Bronchial epithelial cell (primary cell): ENCODE data around the gene ZNF675. TPM values are rescaled to one million over a fixed set of nuclear protein-coding genes. Genes with fewer than 3 reads are reported as not detected.
A peak's percentile ranks its signal among the peaks of the same experiment; 100 is the strongest.
"Not testable (repeated sequence)": the region's sequence is repeated elsewhere in the genome, so short reads cannot be mapped to it uniquely, and the experiment has no call there.

Source experiments
- DNase-seq: peaks from one replicate; pipeline ENCODE4 v3.0.0-alpha.2; 2010; ENCODE audit warnings: low read depth
- FAIRE-seq: peaks from 2 replicates; lab custom pipeline; 2011; peaks lifted over from hg19 to GRCh38; lab: Jason Lieb, UNC
- H3K27me3 ChIP-seq: 2 replicates; pipeline ENCODE4 v1.5.1; 2011; ENCODE audit warnings: low read length; ENCODE audit not compliant: control insufficient read depth, insufficient read depth
- H3K36me3 ChIP-seq: 2 replicates; pipeline ENCODE4 v1.5.1; 2011; ENCODE audit warnings: low read length; ENCODE audit not compliant: control insufficient read depth, insufficient read depth
- H3K4me3 ChIP-seq: 2 replicates; pipeline ENCODE4 v1.5.1; 2011; ENCODE audit warnings: mild to moderate bottlenecking, low read depth, low read length, control low read depth
- total RNA-seq: library from RNA; depleted of rRNA; stranded (reverse); fragments of >200 nt; gene quantifications from 2 replicates; pipeline ENCODE4 v1.2.1, GENCODE V29; 2014
- TF ChIP-seq, protein P1 (sequence below): IDR thresholded peaks from 2 replicates; pipeline ENCODE4 v1.5.1; 2011; ENCODE audit warnings: mild to moderate bottlenecking, moderate library complexity, low read length, control low read depth, inconsistent platforms; ENCODE audit not compliant: insufficient read depth, severe bottlenecking

ZNF675 gene
- 7.4 and 8.3 TPM in 2 replicates for total RNA-seq

DNA sequence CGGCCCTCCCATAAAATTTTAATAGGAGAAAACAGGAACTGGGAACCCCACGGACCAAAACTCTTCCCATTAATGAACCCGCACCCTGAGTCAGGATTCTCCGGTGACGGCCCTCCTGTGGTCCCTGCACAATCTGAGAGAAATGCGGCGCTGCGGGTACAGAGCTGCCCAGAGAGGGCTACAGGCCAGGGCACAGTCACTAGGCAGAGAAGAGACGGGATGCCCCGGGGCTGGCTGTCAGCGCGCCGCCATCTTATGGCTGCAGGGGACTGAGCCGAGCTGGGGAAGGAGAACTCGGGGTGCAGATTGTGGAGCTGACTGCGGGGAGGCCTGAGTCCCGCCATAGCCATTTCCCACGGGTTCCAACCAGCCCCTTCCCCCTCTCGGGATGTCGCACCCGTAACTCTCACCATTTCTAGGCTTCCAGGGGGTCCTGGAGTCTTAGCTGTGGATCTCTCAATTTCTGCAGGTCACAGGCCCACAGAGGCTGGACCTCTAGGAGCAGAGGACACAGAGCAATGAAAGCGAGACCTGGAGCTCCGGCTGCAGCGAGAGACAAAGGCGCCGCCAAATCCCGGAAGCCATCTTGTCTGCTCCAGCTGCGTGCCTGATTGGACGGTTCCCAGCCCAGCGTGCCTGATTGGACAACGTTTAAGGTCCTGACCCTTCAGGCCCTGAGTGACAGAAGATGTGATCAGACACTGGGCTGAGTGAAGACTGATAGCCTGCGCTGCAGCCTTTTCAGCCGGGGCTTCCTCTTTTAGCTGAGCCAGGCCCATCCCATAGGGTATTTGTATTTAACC, at the start of gene ZNF675:
TSS of gene ZNF675 (minus strand) at position 592 of the 803 bp plus-strand sequence. CDS start at position 413, 179 bp downstream.
- DNase-seq (peak; percentile 84), FAIRE-seq (no peak)
- Histone ChIP-seq H3K36me3 (peaks cover 2% of the 10 kb centered on the region), H3K4me3 (peak within 1 kb of the TSS; percentile 73), H3K27me3 (no peaks in the 10 kb centered on the region)
- TF ChIP-seq, protein P1, sequence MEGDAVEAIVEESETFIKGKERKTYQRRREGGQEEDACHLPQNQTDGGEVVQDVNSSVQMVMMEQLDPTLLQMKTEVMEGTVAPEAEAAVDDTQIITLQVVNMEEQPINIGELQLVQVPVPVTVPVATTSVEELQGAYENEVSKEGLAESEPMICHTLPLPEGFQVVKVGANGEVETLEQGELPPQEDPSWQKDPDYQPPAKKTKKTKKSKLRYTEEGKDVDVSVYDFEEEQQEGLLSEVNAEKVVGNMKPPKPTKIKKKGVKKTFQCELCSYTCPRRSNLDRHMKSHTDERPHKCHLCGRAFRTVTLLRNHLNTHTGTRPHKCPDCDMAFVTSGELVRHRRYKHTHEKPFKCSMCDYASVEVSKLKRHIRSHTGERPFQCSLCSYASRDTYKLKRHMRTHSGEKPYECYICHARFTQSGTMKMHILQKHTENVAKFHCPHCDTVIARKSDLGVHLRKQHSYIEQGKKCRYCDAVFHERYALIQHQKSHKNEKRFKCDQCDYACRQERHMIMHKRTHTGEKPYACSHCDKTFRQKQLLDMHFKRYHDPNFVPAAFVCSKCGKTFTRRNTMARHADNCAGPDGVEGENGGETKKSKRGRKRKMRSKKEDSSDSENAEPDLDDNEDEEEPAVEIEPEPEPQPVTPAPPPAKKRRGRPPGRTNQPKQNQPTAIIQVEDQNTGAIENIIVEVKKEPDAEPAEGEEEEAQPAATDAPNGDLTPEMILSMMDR, result peak; percentile 5

DNA sequence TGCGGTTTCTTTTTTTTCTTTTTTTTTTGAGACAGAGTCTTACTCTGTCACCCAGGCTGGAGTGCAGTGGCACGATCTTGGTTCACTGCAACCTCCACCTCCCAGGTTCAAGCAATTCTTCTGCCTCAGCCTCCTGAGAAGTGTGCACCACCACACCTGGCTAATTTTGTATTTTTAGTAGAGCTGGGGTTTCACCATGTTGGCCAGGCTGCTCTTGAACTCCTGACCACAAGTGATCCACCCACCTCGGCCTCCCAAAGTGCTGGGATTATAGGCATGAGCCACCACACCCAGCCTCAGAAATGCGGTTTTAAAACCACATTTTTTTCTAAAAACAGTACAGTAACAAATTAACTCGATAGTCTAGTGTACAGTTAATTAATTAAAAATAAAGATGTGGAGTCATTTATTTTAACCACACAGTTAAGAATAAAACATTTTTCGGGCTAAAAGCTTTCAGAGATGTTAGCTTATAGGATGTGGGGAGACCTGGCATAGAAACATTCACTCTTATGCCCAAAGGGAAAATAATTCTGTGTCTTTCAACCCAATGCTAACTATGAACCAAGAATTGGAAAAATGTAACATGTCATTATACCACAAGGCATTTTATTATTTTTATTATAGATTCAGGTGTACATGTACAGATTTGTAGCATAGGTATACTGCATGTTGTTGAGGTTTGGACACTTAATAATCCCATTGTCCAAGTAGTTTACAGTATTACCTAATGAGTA, 43.9 kb upstream of the ZNF675 start:
- DNase-seq, result peak; percentile 10
- H3K4me3 ChIP-seq, H3K36me3 ChIP-seq, FAIRE-seq, H3K27me3 ChIP-seq: not testable (repeated sequence)

DNA sequence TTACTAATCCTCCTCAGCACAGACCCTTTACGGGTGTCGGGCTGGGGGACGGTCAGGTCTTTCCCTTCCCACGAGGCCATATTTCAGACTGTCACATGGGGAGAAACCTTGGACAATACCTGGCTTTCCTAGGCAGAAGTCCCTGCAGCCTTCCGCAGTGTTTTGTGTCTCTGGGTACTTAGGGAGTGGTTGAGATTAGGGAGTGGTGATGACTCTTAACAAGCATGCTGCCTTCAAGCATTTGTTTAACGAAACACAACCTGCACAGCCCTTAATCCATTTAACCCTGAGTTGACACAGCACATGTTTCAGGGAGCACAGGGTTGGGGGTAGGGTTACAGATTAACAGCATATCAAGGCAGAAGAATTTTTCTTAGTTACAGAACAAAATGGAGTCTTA, 37.1 kb upstream of the ZNF675 start:
- H3K4me3 ChIP-seq, H3K36me3 ChIP-seq, FAIRE-seq, H3K27me3 ChIP-seq: not testable (repeated sequence)
- DNase-seq, result peak; percentile 10

DNA sequence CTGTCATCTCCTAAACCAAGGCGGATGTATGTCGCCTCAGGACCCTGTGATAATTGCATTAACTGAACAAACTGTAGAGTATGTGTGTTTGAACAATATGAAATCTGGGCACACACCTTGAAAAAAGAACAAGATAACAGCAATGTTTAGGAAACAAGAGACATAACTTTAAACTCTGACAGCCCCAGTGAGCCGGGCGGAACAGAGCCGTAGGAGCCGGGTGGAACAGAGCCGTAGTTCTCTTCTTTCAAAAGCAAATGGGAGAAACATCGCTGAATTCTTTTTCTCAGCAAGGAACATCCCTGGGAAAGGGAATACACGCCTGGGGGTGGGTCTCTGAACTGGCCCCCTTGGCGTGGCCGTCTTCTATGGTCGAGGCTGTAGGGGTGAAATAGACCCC, 31.8 kb upstream of the ZNF675 start:
- Histone ChIP-seq H3K27me3 (no peaks in the 10 kb centered on the region), H3K36me3 (no peaks in the 10 kb centered on the region), H3K4me3 (no peak overlapping the region)
- TF ChIP-seq, protein P1, result no peak
- DNase-seq (no peak), FAIRE-seq (no peak)

DNA sequence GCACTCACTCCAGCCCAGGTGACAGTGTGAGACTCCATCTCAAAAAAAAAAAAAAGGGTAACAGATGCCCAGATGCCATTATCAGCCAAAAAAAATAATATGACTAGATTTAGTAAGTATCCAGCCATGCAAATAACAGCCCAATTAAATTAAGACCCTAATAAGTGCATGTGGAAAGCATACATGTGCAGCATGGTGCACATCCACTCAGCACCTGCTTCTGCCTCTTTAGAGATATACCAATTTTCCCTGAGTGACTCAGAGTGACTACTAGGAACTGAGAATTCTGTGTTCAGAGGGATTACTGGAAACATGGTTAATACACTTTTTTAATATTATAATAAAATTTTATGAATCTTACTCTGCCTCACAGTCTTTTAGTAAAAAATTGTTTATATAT, 29.8 kb upstream of the ZNF675 start:
- FAIRE-seq (no peak), DNase-seq (peak; percentile 20)
- TF ChIP-seq, protein P1, result no peak
- Histone ChIP-seq H3K36me3 (no peaks in the 10 kb centered on the region), H3K27me3 (no peaks in the 10 kb centered on the region), H3K4me3 (no peak overlapping the region)

DNA sequence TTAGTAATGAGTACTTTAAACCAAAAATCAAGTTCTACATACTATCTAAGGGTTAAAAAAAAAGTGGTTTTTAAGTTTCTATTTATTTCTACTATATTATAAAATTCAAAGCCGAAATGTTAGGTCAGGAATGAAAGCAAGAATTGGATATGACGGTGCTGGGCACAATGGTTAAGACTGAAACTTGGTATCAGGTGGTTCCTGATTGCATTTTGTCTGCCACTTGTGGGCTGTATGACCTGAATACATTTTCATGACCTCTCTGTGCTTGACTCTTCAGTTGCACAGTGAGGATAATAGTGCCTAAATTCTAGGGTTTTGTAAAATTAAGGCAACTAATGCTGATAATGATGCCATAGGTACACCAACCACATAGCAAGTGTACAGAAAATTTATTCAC, 22.3 kb upstream of the ZNF675 start:
- Histone ChIP-seq H3K4me3 (no peak overlapping the region), H3K27me3 (no peaks in the 10 kb centered on the region), H3K36me3 (no peaks in the 10 kb centered on the region)
- DNase-seq, result no peak
- FAIRE-seq, result no peak
- TF ChIP-seq, protein P1, result no peak
